ENCODE measurements around the gene RND2.
A peak's percentile ranks its signal among the peaks of the same experiment; 100 is the strongest.

The RND2 gene

GRCh38 chr17:43025290-43025657 lies 243 bp downstream of the RND2 start:
- H4K12ac ChIP-seq (ENCODE audit: low read depth, low read length), result no peak overlapping the region
- H3K18ac ChIP-seq (ENCODE audit: low read length), result no peak overlapping the region
- H3K23ac ChIP-seq (ENCODE audit: low read length), result no peak overlapping the region
- H3K4me3 ChIP-seq (ENCODE audit: low read depth, low read length), result peak overlapping the region; percentile 70
- H4K8ac ChIP-seq (ENCODE audit: low read depth, low read length), result peak overlapping the region; percentile 74
- H2BK120ac ChIP-seq (ENCODE audit: insufficient read depth, low read length, poor library complexity), result no peak overlapping the region
- H3K4me2 ChIP-seq (ENCODE audit: low read length), result peak overlapping the region; percentile 82
- H3K4me1 ChIP-seq (ENCODE audit: control insufficient read depth in 1 of 2, insufficient read depth in 2 of 2, low read length in 2 of 2), result peaks cover 0 to 7% of the 10 kb centered on the region in 2 experiments
- DNase-seq, result no peak
- peaks cover 11% of the 10 kb centered on the region for H3K79me2 ChIP-seq (ENCODE audit: control insufficient read depth, insufficient read depth, low read length, poor library complexity)
- H3K9me3 ChIP-seq (ENCODE audit: insufficient read depth, low read depth, low read length), result peaks cover 2% of the 10 kb centered on the region
- no peak overlapping the region for H2AK5ac ChIP-seq (ENCODE audit: low read length)
- H3K27ac ChIP-seq (ENCODE audit: low read depth, low read length), result no peak overlapping the region
- H3K79me1 ChIP-seq (ENCODE audit: low read length), result peaks cover 14% of the 10 kb centered on the region
- no peaks in the 10 kb centered on the region for H3K27me3 ChIP-seq (ENCODE audit: insufficient read depth, low read length)
- no peak overlapping the region for H3K14ac ChIP-seq (ENCODE audit: low read length)
- H4K91ac ChIP-seq (ENCODE audit: low read depth, low read length), result no peak overlapping the region
- no peak overlapping the region for H2BK12ac ChIP-seq (ENCODE audit: low read length)
- H2BK5ac ChIP-seq (ENCODE audit: low read depth, low read length, poor library complexity), result no peak overlapping the region
- no peak overlapping the region for H2AFZ ChIP-seq (ENCODE audit: insufficient read depth, low read length, poor library complexity)
- no peak overlapping the region for H3K4ac ChIP-seq (ENCODE audit: low read depth, low read length)
- no CpG with 5 or more reads among the region's 27 CpGs for WGBS (ENCODE audit: extremely low coverage, insufficient coverage, insufficient read length)
- H3K9ac ChIP-seq (ENCODE audit: low read length), result no peak overlapping the region
- no peaks in the 10 kb centered on the region for H3K36me3 ChIP-seq (ENCODE audit: control insufficient read depth in 1 of 2, insufficient read depth in 2 of 2, low read length in 2 of 2)

- DNase-seq, result no peak
- peaks cover 0 to 6% of the 10 kb centered on the region in 2 experiments for H3K4me1 ChIP-seq (ENCODE audit: control insufficient read depth in 1 of 2, insufficient read depth in 2 of 2, low read length in 2 of 2)
- H3K27ac ChIP-seq (ENCODE audit: low read depth, low read length), result no peak overlapping the region
- no peak overlapping the region for H2BK120ac ChIP-seq (ENCODE audit: insufficient read depth, low read length, poor library complexity)
- no peak overlapping the region for H4K12ac ChIP-seq (ENCODE audit: low read depth, low read length)
- no peak overlapping the region for H2BK5ac ChIP-seq (ENCODE audit: low read depth, low read length, poor library complexity)
- H3K27me3 ChIP-seq (ENCODE audit: insufficient read depth, low read length), result no peaks in the 10 kb centered on the region
- H2AK5ac ChIP-seq (ENCODE audit: low read length), result no peak overlapping the region
- no peak overlapping the region for H3K14ac ChIP-seq (ENCODE audit: low read length)
- H4K8ac ChIP-seq (ENCODE audit: low read depth, low read length), result no peak overlapping the region
- no CpG with 5 or more reads among the region's 16 CpGs for WGBS (ENCODE audit: extremely low coverage, insufficient coverage, insufficient read length)
- H2AFZ ChIP-seq (ENCODE audit: insufficient read depth, low read length, poor library complexity), result no peak overlapping the region
- peaks cover 10% of the 10 kb centered on the region for H3K79me2 ChIP-seq (ENCODE audit: control insufficient read depth, insufficient read depth, low read length, poor library complexity)
- peak overlapping the region; percentile 82 for H3K4me2 ChIP-seq (ENCODE audit: low read length)
- H3K4me3 ChIP-seq (ENCODE audit: low read depth, low read length), result no peak overlapping the region
- no peaks in the 10 kb centered on the region for H3K36me3 ChIP-seq (ENCODE audit: control insufficient read depth in 1 of 2, insufficient read depth in 2 of 2, low read length in 2 of 2)
- H2BK12ac ChIP-seq (ENCODE audit: low read length), result no peak overlapping the region
- no peak overlapping the region for H3K23ac ChIP-seq (ENCODE audit: low read length)
- no peak overlapping the region for H3K9ac ChIP-seq (ENCODE audit: low read length)
- peaks cover 13% of the 10 kb centered on the region for H3K79me1 ChIP-seq (ENCODE audit: low read length)
- H4K91ac ChIP-seq (ENCODE audit: low read depth, low read length), result no peak overlapping the region
- H3K18ac ChIP-seq (ENCODE audit: low read length), result no peak overlapping the region
- peaks cover 2% of the 10 kb centered on the region for H3K9me3 ChIP-seq (ENCODE audit: insufficient read depth, low read depth, low read length)
- H3K4ac ChIP-seq (ENCODE audit: low read depth, low read length), result no peak overlapping the region
Observed at GRCh38 chr17:43025766-43026537, 921 bp downstream of the RND2 start.

DNA sequence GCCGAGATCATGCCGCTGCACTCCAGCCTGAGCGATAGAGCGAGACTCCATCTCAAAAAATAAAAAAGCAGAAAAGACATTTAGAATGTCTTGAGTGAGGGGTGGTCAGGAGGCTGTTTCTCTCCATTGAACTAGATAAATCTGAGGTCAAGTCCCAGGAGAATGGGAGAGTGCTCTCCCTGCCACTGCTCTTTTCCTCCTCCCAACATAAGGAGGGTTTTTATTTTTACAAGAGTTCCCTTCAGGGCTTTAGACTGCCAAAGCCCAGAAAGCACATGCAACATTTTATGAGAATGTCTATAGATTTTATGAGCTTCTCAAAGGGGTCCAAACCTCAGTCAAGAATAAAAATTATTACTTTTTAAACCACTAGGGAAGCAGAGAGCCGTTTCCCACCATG lies 1.6 kb downstream of the RND2 start:
- H3K4me1 ChIP-seq (ENCODE audit: control insufficient read depth in 1 of 2, insufficient read depth in 2 of 2, low read length in 2 of 2), result peaks cover 0 to 6% of the 10 kb centered on the region in 2 experiments
- peaks cover 2% of the 10 kb centered on the region for H3K9me3 ChIP-seq (ENCODE audit: insufficient read depth, low read depth, low read length)
- H3K36me3 ChIP-seq (ENCODE audit: control insufficient read depth in 1 of 2, insufficient read depth in 2 of 2, low read length in 2 of 2), result no peaks in the 10 kb centered on the region
- no peak overlapping the region for H2AK5ac ChIP-seq (ENCODE audit: low read length)
- no peak overlapping the region for H2AFZ ChIP-seq (ENCODE audit: insufficient read depth, low read length, poor library complexity)
- H2BK12ac ChIP-seq (ENCODE audit: low read length), result no peak overlapping the region
- no peak overlapping the region for H3K14ac ChIP-seq (ENCODE audit: low read length)
- no peak overlapping the region for H3K4ac ChIP-seq (ENCODE audit: low read depth, low read length)
- H3K79me1 ChIP-seq (ENCODE audit: low read length), result peaks cover 7% of the 10 kb centered on the region
- DNase-seq, result no peak
- no peak overlapping the region for H3K9ac ChIP-seq (ENCODE audit: low read length)
- H3K27me3 ChIP-seq (ENCODE audit: insufficient read depth, low read length), result no peaks in the 10 kb centered on the region
- H3K23ac ChIP-seq (ENCODE audit: low read length), result no peak overlapping the region
- no peak overlapping the region for H3K4me3 ChIP-seq (ENCODE audit: low read depth, low read length)
- WGBS (ENCODE audit: extremely low coverage, insufficient coverage, insufficient read length), result no CpG with 5 or more reads among the region's 5 CpGs
- peaks cover 5% of the 10 kb centered on the region for H3K79me2 ChIP-seq (ENCODE audit: control insufficient read depth, insufficient read depth, low read length, poor library complexity)
- H4K12ac ChIP-seq (ENCODE audit: low read depth, low read length), result no peak overlapping the region
- H2BK120ac ChIP-seq (ENCODE audit: insufficient read depth, low read length, poor library complexity), result no peak overlapping the region
- no peak overlapping the region for H3K18ac ChIP-seq (ENCODE audit: low read length)
- no peak overlapping the region for H3K4me2 ChIP-seq (ENCODE audit: low read length)
- H4K8ac ChIP-seq (ENCODE audit: low read depth, low read length), result no peak overlapping the region
- no peak overlapping the region for H3K27ac ChIP-seq (ENCODE audit: low read depth, low read length)
- H4K91ac ChIP-seq (ENCODE audit: low read depth, low read length), result no peak overlapping the region
- H2BK5ac ChIP-seq (ENCODE audit: low read depth, low read length, poor library complexity), result no peak overlapping the region

DNA sequence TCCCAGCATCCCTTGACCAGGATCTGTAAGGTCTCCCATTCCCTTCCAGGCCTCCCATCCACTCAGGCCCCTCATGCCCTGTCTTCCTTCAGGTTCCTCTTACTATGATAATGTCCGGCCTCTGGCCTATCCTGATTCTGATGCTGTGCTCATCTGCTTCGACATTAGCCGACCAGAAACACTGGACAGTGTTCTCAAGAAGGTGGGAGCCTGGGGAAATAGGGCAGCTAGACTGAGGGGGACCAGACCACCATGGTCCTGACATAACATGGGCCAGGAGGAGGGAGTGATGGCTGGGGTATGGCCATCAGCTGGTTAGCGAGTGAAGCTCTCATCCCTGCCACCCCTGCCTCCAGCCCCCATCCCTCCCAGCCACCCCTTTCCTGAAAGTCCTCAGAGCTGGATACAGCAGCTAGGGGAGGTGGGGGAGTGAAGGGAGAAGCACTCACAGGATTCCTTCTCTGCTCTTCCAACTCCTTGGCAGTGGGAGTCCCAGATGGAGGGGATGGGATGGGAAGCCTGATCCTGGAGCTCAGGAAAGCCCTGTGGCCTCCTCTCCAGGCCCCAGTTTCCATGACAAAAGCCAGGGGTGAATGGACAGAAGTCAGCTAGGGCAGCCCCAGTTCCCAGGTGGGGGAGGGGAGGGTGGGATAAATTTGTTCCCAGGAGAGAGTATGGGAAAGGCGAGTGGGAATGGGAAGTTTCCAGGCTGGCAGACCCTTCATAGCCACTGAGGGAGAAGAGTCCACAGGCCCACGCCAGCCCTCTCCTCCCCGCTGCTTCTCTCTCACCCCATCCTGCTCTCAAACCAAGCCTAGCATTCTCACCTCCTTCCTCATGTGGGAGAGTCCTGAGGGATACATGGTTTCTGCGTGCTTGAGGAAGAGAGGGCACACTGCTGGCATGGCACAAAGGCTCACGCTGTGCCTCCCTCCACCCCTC lies 2.3 kb downstream of the RND2 start:
- Histone ChIP-seq H2BK5ac (ENCODE audit: low read depth, low read length, poor library complexity) (no peak overlapping the region), H2BK12ac (ENCODE audit: low read length) (no peak overlapping the region), H3K18ac (ENCODE audit: low read length) (no peak overlapping the region), H3K27me3 (ENCODE audit: insufficient read depth, low read length) (no peaks in the 10 kb centered on the region), H3K4me3 (ENCODE audit: low read depth, low read length) (no peak overlapping the region), H3K4me1 (ENCODE audit: control insufficient read depth in 1 of 2, insufficient read depth in 2 of 2, low read length in 2 of 2) (peaks cover 0 to 6% of the 10 kb centered on the region in 2 experiments), H3K4ac (ENCODE audit: low read depth, low read length) (no peak overlapping the region), H4K12ac (ENCODE audit: low read depth, low read length) (no peak overlapping the region), H2AK5ac (ENCODE audit: low read length) (no peak overlapping the region), H3K79me2 (ENCODE audit: control insufficient read depth, insufficient read depth, low read length, poor library complexity) (no peaks in the 10 kb centered on the region), H2AFZ (ENCODE audit: insufficient read depth, low read length, poor library complexity) (no peak overlapping the region), H2BK120ac (ENCODE audit: insufficient read depth, low read length, poor library complexity) (no peak overlapping the region), H4K91ac (ENCODE audit: low read depth, low read length) (no peak overlapping the region), H4K8ac (ENCODE audit: low read depth, low read length) (no peak overlapping the region), H3K9ac (ENCODE audit: low read length) (no peak overlapping the region), H3K79me1 (ENCODE audit: low read length) (peaks cover 2% of the 10 kb centered on the region), H3K4me2 (ENCODE audit: low read length) (no peak overlapping the region), H3K36me3 (ENCODE audit: control insufficient read depth in 1 of 2, insufficient read depth in 2 of 2, low read length in 2 of 2) (no peaks in the 10 kb centered on the region), H3K9me3 (ENCODE audit: insufficient read depth, low read depth, low read length) (no peaks in the 10 kb centered on the region), H3K23ac (ENCODE audit: low read length) (no peak overlapping the region), H3K14ac (ENCODE audit: low read length) (no peak overlapping the region), H3K27ac (ENCODE audit: low read depth, low read length) (no peak overlapping the region)
- DNase-seq, result no peak
- WGBS (ENCODE audit: extremely low coverage, insufficient coverage, insufficient read length), result no CpG with 5 or more reads among the region's 9 CpGs
